ENCODE results near the gene CBARP. TPM values are rescaled to one million over a fixed set of nuclear protein-coding genes. Genes with fewer than 3 reads are reported as not detected.

The CBARP gene
- polyA plus RNA-seq, 3 donors, result 0.20 to 4.3 (median 2.0) TPM

DNA sequence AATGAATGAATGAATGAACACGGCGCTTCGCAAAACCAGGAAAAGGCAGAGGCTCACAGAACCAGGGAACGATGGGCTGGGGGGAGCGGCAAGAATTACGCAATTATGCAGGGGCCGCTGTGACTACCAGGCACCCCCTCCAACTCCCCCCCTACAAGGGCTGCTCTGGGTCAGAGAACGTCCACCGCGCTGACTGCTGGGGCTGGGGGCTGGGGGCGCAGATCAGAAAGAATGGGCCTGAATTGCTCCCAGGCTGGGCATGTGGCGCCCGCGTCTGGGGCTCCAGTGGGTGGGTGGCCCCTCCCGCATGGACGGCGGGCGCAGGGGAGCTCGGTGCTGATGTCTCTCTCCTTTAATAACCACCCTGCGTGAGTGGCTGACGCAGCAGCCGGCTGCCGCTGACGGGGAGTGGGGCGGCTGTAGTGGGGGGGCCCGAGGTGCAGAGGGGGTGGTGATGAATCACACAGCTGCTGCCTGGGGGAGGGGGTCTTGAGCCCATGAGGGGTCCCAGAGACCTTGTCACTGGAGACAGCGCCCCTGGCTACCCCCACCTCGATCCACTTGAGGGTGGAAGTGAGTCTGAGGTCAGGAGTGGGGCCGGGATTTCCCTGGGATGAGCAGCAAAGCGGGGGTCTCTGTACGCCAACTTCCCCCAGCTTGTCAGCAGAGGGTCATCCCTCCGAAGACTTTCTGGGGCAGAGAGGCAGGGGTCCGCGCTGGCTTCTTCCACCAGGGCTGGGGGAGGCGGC is 29.8 kb upstream of the CBARP start:
- no peak overlapping the region for H3K27ac ChIP-seq (ENCODE audit: low read depth, low read length)

DNA sequence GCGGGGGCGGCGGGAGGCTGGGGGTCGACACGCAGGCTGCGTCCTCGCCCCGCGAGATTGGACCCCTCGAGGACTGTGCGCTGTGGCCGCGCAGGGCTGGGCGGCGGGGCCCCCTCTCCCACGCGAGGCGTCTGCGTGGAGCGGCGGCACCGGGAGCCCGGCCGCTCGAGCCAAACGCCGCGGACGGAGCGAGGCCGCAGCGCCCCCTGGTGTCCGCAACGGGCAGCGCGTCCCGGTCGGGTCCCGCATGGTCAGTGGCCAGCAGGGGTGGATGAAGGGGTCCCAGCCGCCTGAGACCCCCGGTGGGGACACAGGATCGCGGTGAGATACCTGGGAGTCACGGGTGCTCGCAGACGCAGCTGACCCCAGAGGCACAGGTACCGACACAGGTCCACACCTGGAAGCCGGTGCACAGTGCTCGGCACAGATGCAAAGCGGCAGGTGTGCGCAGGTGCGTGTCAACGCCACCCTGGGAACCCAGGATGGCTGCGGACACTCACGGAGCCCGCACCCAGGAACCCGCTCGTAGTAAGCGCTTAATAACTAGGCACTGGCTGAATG is 29.2 kb upstream of the CBARP start:
- WGBS, 3 donors, result 1% methylated on average over 49 to 59 of the region's 59 CpGs
- no peak overlapping the region for H3K27ac ChIP-seq (ENCODE audit: low read depth, low read length)

More for the DNA sequence above, 29.8 kb upstream of the CBARP start:
- 29 to 48% (median 32%) methylated on average over 35 of the region's 35 CpGs for WGBS, 3 donors

DNA sequence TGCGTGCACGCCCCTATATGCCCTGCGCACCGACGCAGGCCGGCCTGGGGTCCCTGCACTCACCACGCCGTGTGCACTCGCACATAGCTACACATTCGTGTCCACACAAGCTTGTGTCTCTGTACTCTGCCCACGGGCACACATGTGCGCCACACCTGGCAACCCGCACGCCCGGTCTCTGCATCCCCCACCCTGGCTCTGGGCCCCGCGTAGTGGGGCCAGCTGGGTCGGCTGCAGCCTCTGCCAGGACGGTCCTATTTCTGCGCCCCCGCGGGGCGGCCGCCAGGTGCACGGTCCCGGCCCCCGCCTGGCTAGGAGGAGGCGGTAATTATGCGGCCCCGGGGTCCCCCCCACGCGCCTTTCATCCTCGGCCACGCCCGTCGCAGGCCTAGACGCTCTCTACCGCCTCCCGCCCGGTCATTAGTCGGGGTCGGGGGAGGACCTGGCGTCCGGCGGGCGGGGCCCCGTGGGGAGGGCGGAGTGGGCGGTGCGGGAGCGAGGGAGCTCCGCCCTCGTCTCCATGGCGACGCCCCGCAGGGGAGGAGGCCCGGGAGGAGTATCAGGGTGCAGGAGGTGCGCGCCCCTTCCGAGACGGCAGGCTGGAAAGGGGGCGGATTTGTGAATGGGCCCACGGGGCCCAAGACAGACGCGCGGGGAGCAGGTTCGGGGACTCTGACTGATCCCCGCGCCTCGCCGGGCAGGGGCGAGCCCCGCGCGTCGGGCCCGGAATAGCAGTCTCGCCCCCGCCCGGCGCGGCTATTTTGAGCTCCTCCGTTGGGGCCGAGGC is 28.5 kb upstream of the CBARP start:
- 1 to 9% (median 2%) methylated on average over 53 to 84 of the region's 84 CpGs for WGBS, 3 donors
- H3K27ac ChIP-seq (ENCODE audit: low read depth, low read length), result no peak overlapping the region

DNA sequence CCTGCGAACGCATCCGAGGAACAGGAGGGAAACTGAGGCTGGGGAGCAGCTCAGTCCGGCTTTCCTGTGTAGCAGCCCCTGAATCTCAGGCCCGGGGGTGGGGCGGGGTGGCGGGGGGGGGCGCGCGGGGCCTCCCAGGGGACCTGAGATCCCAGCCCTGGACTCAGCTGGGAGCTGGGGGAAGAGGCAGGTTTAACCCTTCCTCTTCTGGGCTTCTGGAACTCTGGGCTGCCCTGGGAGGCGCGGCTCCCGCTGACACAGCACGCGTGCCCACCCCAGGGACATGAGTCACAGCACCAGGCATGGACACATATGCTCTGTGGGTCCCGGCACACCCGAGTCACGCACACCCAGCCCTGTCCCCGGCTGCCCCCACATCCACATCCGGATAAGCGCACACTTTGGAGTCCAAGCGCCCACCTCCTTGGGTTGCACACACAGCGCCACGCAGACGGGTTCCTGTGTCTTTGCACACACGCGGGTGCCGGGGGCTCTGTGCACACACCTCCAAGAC is 27.9 kb upstream of the CBARP start:
- H3K27ac ChIP-seq (ENCODE audit: low read depth, low read length), result peak overlapping the region; percentile 81
- 10 to 43% (median 16%) methylated on average over 28 of the region's 28 CpGs for WGBS, 3 donors

DNA sequence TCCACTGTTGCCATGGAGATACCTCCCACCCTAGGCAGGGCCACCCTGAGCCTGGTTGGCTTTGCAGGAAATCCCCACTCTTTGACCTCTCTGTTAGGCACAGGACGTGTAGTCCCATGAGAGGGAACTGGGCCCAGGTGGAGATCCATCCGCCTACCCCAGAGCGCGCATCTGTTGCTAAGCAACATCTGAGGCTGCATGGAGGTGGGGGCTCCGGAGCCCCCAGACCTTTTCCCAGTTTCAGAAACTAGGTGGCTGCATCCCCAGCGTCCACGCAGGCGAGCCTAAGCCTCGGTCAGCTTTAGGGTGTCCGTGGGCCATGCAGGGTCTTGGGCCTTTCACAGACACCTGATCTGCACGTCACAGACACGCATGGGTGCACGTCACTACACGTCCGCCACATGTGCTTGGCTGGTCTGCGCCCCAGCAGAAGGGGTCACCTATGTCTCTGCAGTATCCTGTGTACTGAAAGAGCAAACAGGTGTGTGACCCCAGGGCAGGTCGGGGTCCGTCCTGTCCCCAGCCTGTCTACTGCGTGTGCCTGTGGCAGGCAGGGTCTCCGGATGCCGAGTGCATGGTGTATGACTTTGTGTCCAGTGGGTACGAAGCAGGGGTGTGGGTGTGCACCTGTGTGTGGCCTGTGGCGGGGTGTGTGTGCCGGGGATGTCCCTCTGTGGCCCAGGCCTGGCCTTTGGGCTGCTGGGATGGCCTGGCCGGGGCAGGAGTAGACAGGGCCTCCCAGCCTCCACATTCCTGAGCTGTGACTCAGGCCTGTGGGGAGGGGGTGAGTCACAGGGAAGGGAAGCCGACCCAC is 27.2 kb upstream of the CBARP start:
- 70 to 77% (median 74%) methylated on average over 26 of the region's 26 CpGs for WGBS, 3 donors
- H3K27ac ChIP-seq (ENCODE audit: low read depth, low read length), result peak overlapping the region; percentile 81

DNA sequence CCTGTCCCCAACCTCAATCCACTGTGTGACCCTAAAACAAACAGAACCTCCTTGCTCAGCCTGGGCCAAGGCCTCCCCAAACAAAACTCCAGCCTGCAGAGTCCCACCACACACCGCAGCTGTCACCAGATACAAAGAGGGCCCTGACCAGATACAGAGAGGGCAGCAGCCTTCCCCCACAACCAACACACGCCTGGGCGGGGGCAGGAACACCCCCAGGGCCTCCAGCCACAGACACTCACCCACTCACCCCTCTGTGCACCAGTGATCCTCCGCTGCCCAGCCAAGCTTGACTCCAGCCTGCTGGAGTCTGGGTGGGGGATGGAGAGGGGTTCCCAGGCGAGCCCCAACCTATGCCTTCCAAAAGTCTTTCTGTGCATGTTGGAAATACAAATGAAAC is 25.4 kb upstream of the CBARP start:
- 71 to 81% (median 80%) methylated on average over 5 of the region's 5 CpGs for WGBS, 3 donors
- no peak overlapping the region for H3K27ac ChIP-seq (ENCODE audit: low read depth, low read length)

DNA sequence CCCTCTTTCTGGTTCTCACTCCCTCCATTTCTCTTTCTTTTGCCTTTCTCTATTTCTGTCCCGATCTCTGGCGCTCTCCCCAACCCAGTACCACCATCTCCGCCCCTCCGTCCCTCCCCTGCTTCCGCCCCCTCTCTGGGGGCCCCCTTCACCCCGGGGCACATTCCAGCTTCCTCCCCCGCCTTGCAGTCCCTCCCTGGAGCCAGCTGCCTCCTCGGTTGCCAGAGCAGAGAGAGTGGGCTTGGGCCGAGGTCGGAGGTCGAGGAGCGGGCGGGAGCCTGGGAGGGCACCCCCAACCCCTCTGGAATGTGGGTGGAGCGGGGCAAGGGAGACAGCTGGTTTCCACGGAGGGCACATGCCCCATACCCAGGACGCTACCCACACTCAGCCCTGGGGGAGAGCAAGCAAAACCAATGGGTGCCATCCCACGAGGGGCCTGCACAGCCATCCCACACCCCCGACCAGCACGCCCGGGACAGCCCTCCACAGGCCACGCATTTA is 24.9 kb upstream of the CBARP start:
- peak overlapping the region; percentile 86 for H3K27ac ChIP-seq (ENCODE audit: low read depth, low read length)
- WGBS, 3 donors, result 43 to 48% (median 45%) methylated on average over 18 to 21 of the region's 21 CpGs

DNA sequence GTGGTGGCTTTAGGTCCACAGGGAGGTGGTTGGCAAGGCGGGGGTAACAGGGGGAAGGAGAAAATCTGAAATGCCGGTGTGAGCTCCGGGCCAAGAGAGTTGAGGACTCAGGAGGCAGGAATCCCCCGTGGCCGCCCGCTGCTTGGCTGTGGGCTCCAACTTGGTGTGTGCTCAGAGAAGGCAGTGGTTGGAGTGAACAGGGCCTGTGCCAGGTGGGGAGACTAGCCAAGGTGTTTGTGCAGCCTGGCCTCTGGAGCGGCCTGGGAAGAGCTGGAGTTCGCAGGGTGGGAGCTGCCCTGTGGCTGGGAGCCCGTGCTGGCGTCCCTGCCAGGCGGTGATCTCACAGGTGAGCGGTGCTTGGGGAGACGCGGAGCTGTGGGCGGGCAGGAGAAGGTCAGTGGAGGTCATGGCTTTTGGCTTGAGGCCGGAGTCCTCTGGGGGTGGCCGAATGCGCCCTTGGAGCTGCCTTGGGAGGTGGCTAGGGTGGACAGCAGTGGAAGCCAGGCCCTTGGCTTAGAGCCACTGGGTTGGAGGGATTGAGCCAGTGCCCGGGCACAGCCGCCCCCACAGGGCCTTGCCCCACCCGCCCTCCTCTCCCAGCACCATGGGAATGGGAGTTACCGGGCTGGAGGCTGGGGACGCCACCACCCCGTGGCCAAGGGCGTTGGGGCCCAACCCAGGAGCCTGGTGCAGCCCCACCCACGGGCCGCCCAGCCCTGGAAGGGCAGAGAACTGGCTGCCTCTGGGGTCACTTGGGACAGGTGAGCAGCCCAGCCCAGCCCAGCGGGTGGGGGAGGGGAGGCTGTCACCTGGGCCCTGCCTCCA is 24.2 kb upstream of the CBARP start:
- peak overlapping the region; percentile 86 for H3K27ac ChIP-seq (ENCODE audit: low read depth, low read length)
- WGBS, 3 donors, result 23 to 34% (median 30%) methylated on average over 24 to 28 of the region's 28 CpGs

DNA sequence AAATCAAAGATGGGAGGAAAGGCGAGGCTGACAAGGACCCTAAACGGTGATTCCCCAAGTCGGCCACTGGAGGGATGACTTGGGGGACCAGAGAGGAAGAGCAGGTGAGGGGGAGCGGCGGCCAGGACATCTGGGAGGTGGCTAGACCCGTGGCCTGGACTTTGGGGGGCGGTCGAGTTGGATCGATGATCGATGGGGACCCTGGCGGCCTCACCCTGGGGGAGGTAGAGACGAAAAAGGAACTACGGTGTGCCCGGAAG is 23.7 kb upstream of the CBARP start:
- 7 to 11% (median 10%) methylated on average over 13 to 14 of the region's 14 CpGs for whole genome bisulfite sequencing, 3 donors

DNA sequence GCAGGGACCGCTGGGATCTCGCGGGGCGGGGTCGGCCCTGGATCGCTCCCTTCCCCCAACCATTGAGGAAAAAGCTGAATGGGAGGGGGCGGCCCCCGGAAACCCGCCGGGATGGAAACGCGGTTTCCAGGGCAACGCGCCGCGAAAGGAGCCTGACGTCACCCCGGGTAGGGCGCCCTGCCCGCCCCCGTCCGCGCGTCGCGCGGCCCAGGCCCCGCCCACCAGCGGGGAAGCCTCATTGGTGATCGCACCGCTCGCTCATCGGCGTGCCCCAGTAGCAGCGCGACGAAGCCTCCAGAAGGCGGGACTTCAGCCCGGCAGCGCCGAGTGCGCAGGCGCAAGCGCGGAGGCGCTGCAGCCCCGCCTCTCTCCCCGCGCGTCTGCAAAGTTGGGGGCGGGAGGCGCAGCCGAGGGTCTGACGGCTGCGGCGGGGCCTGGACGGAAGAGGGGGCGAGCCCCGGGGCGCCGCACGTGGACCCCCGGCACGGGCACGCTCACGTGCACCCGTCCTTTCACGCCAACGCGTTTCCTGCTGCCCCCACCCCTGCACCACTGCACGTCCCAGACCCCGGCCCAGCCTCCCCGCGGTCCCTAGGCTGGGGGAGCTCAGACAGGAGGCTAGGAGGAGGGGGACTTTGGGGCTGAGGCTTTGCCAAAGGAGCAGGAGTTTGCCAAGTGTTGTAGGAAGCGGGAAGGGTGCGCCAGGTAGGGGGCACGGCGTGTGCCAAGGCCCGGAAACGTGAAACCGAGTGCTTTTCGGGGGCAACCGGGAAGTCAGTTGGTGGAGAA is 23.1 kb upstream of the CBARP start:
- H3K27ac ChIP-seq (ENCODE audit: low read depth, low read length), result peak overlapping the region; percentile 91
- 1% methylated on average over 63 to 83 of the region's 83 CpGs for WGBS, 3 donors

More for the DNA sequence above, 23.7 kb upstream of the CBARP start:
- H3K27ac ChIP-seq (ENCODE audit: low read depth, low read length), result peak overlapping the region; percentile 86

DNA sequence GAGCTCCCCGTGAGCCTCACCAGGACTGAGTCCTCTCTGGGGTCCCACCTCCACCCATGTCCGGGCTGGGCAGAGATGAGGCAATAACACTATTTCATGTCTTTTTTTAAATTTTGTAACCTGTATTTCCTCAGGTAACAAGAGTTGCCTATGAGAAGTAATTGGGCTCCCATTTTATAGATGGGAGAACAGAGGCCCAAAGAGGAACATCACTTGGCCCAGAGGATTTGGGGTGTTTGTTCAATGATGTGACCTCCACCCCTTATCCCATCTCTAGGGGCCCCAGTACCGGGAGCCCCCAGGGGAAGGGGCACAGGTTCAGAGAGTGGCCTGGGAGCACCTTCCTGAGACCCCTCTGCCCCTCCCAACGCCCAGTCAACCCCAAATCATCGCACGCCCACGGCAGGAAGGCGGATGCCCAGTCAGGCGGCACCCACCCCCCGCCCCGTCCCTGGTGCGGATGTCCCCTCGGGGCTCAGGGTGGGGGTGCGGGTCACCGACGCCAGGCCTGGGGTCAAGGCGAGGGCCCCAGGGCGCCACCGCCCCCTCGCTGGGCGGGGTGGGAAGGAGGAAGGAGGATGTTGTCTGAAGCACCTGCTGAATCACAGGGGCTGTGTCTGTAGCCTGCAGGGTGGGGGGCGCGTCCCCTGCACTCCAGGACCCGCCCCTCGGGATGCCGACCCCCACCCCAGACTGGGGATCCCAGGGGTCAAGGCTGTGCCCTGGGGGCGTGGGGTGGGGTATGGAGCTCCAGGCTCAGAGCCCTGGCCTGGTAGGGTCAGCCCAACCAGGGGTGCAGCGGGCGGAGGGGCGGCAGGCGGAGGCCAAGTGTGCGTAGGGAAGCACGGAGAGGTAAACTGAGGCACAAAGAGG is 22.3 kb upstream of the CBARP start:
- 9 to 26% (median 13%) methylated on average over 31 to 33 of the region's 33 CpGs for WGBS, 3 donors
- H3K27ac ChIP-seq (ENCODE audit: low read depth, low read length), result peak overlapping the region; percentile 91

DNA sequence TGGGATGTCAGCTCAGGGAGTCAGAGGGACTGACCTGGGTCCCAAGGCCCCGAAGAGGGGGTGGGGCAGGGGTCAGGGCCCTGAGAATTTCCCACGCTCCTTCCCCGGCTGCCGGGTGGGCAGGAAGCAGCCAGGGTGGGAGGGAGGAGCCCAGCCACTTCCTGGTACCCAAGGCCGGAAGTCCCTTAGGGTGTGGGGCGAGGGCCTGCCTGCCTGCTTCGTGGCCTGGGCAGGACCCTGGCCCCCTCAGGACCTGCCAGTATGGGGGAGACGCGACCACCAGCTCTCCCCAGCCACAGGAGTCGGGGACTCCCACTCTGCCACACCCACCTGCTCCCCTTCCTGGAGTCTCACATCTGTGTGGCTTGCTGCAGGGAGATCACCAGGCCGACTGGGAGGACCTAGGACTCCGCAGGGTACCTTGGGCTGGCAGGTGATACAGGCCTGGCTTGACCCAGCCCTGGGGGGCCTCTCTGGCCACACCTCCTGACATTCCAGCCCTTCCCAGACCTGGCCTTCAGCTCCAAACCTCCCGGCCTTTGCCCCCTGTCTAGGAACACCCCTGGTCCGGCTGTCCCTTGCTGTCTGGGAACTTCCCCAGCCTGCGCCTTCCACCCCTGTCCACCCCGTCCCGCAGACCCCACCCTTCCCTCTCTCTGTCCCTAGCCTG is 21.5 kb upstream of the CBARP start:
- 9 to 13% (median 10%) methylated on average over 14 to 17 of the region's 17 CpGs for WGBS, 3 donors
- peak overlapping the region; percentile 91 for H3K27ac ChIP-seq (ENCODE audit: low read depth, low read length)

DNA sequence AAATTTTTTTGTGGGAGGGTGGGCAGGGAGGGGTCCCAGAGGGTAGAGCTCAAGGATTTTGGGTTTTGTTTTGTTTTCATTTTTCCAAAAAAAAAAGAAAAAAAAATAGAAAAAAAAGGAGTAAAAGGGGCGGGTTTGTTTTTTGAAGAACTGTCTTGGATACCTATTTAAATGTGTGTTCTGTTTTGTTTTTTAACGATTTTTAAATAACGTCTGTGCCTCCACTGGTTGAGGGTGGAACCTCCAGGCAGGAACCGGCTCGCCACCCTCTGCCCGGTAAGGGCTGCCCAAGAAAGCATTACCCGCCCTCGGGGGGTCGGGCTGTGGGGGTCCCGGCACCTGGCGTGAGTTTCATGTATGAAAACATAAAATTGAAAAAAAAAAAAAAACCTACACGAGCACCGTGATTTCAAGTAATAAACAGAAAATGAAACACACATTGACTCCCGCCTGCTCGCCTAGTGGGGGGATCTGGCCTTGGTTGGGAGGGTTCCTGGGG is 21.0 kb upstream of the CBARP start:
- peak overlapping the region; percentile 91 for H3K27ac ChIP-seq (ENCODE audit: low read depth, low read length)
- 11 to 37% (median 13%) methylated on average over 15 of the region's 15 CpGs for WGBS, 3 donors

DNA sequence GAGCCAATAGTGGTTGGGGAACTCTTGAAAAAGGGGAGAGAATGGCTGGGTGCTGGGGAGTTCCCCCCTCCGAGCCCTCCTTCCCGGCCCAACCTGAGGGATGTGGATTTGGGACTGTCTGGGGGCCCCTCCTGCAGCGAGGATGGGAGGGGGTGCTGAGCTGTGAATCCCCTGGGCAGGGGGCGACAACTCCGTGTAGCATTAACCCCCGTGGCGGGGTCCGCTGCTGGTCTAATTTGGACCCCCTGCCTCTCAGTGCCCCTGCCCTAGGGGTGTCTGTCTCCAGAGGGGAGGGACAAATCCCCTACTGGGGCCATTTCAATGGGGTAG is 20.3 kb upstream of the CBARP start:
- WGBS, 3 donors, result 68 to 77% (median 77%) methylated on average over 8 of the region's 8 CpGs
- H3K27ac ChIP-seq (ENCODE audit: low read depth, low read length), result peak overlapping the region; percentile 35

DNA sequence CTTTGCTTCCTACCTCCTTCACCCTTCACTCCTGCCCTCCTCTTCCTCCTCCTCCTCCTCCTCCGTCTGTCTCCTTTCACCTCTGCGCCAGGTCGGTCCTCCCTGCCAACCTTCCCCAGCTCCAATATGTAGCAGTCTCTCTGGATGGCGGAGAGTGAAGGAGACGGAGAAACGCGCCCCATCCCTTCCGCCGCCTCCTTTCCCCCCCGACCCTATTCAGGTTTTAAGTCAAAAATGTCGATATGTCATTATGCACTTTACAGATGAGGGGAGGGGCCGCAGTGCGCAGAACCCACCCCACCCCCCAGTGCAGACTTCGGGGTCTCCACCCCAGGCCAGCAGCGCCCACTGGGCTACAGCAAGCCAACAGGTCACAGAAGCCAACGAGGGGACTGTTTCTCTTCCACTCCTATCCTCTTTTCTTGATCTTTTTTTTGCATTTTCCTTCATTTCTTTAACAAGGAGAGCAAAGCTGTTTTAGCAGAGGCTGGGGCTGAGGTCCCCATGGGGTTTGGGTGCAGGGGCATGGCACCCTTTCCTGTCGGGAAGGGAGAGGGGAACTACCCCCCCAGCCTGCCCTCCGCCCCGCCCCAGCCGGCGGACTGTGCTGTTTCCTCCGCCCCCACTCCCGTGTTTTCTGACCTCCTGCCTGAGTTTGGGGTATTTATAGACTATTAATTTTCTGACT is 19.8 kb upstream of the CBARP start:
- 57 to 67% (median 61%) methylated on average over 23 of the region's 23 CpGs for WGBS, 3 donors
- H3K27ac ChIP-seq (ENCODE audit: low read depth, low read length), result peak overlapping the region; percentile 22
